ENCODE measurements around the gene SRI.
A peak's percentile ranks its signal among the peaks of the same experiment; 100 is the strongest.
"Not testable (repeated sequence)": the region's sequence is repeated elsewhere in the genome, so short reads cannot be mapped to it uniquely, and the experiment has no call there.

Gene SRI, protein sequence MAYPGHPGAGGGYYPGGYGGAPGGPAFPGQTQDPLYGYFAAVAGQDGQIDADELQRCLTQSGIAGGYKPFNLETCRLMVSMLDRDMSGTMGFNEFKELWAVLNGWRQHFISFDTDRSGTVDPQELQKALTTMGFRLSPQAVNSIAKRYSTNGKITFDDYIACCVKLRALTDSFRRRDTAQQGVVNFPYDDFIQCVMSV

DNA sequence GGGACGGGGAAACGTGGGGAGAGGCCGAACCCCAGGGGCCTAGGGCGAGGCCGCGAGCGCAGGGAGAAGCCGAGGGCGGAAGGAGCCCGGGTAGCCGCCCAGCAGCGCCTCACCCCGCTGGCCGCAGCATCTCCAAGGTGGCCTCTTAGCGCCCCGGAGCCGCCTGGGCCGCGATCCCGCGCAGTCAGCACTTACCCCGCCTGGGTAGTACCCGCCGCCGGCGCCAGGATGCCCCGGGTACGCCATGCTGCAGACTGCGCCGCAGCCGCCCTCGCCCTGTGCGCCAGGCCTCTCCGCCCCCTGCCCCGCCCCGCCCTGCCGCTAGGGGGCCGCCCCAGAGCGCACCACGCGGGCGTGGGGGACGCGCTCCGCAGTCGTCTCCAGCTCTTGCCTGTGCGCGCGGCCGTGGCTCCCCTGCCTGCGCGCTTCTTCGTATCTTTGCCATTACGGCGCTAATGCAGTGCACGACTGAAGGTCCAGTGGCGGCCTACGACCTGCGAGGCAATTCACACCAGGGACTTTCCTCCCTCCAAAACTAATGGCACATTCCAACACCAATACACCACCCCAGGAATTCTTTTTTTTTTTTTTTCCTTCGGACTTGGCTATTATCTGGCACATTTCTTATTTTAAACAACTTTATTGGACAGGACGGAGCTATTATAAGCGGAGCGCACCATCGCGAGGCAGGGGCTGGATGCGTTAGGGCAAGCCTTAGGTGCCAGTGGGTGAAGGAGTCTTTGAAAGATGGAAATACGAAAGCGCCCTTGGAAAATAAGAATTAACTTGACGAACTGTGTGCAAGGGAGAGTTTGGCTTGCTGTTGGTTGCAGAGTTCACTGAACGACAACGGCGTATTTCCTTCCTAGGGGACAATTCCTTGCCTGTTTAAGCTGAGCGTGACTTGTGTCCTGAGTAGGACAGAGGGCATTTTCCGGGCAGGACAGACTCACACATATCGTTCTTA, at the start of gene SRI:
SRI (minus strand) TSS at position 258 of the 967 bp plus-strand sequence; CDS start at position 246, 12 bp downstream.
- Mint-ChIP-seq H3K27me3 (ENCODE audit: low read depth) (peaks cover 5% of the 10 kb centered on the region), H3K36me3 (ENCODE audit: low read depth) (peaks cover 11% of the 10 kb centered on the region), H3K27ac (peak within 1 kb of the TSS; percentile 99), H3K4me1 (ENCODE audit: low read depth) (peaks cover 21% of the 10 kb centered on the region), H3K9me3 (no peaks in the 10 kb centered on the region), H3K4me3 (peak within 1 kb of the TSS; percentile 92)

DNA sequence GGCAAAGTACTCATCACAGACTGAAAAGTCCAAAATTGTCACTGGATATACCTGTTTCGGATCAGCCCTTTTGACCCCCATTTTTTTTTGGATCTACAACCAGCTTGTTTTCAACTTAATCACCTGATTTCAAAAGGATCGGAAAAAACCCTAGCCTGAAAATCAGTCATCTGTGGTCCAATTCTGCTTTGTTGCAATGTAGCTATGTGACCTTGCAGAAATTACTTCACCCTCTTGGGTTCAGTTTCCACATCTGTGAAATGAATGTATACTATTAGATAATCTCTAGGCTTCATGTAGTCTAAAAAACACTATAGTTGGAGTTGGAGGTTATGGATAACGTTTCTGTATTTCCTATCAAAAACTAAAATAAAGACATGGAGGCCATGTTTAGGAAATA, 49.7 kb upstream of the SRI start:
- Mint-ChIP-seq H3K4me3 (no peak overlapping the region), H3K27me3 (ENCODE audit: low read depth) (no peaks in the 10 kb centered on the region), H3K9me3 (no peaks in the 10 kb centered on the region), H3K27ac (no peak overlapping the region), H3K36me3 (ENCODE audit: low read depth) (no peaks in the 10 kb centered on the region), H3K4me1 (ENCODE audit: low read depth) (no peaks in the 10 kb centered on the region)

DNA sequence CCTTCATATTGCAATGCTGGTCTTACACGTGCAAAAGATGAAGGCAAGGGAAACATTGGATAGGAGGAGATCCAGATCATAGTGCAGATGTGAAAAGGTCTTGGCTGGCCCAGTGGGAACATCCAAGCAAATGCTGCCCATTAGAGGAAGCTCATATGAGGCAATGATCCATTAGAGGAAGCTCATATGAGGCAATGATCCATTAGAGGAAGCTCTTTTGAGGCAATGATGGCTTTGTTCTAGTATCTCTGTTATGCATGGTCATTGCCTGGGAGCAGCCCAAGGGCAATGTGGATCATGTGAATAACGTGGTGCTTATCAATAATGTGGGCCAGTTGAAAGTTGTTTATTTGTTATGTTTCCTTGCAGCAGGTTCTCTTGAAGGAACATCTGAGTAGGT, 49.0 kb upstream of the SRI start:
- Mint-ChIP-seq H3K4me3 (no peak overlapping the region), H3K9me3 (no peaks in the 10 kb centered on the region), H3K27ac (no peak overlapping the region), H3K36me3 (ENCODE audit: low read depth) (no peaks in the 10 kb centered on the region), H3K27me3 (ENCODE audit: low read depth) (no peaks in the 10 kb centered on the region), H3K4me1 (ENCODE audit: low read depth) (no peaks in the 10 kb centered on the region)

DNA sequence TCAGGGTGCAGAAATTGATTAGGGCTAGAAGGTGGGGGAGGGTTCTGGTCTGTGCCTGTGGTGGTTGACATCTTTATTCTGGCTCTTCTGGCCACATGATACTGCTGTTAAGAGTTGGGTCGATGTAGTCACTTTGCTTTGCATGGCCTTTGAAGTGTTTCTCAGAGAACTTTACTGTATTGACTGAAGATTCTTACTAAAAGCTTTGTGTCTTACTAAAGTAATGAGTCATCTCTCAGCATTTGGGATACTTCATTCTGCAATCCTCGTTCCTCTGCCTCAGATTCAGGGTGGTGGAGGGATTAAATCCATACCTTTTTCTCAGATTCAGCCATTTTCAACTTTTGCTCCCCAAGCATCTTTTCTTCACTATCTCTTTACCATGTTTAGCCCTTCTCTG, 48.2 kb upstream of the SRI start:
- Mint-ChIP-seq H3K27ac (no peak overlapping the region), H3K27me3 (ENCODE audit: low read depth) (no peaks in the 10 kb centered on the region), H3K4me1 (ENCODE audit: low read depth) (no peaks in the 10 kb centered on the region), H3K36me3 (ENCODE audit: low read depth) (no peaks in the 10 kb centered on the region), H3K9me3 (no peaks in the 10 kb centered on the region), H3K4me3 (no peak overlapping the region)

DNA sequence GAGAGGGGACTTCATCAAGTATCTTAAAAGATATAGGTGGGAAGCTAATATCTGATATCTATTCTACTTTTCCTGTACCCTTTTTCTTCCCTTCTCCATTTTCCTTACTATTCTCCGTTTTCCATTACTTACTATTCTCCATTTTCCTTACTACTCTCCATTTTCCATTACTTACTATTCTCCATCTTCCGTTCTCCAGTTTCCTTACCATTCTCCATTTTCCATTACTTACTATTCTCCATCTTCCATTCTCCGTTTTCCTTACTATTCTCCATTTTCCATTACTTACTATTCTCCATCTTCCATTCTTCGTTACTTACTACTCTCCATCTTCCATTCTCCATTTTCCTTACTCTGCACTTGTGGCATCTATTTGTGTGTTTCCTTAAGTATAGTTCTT, 47.6 kb upstream of the SRI start:
- Mint-ChIP-seq H3K4me1 (ENCODE audit: low read depth) (no peaks in the 10 kb centered on the region), H3K9me3 (no peaks in the 10 kb centered on the region), H3K4me3 (no peak overlapping the region), H3K36me3 (ENCODE audit: low read depth) (no peaks in the 10 kb centered on the region), H3K27me3 (ENCODE audit: low read depth) (peaks cover 4% of the 10 kb centered on the region), H3K27ac (no peak overlapping the region)

DNA sequence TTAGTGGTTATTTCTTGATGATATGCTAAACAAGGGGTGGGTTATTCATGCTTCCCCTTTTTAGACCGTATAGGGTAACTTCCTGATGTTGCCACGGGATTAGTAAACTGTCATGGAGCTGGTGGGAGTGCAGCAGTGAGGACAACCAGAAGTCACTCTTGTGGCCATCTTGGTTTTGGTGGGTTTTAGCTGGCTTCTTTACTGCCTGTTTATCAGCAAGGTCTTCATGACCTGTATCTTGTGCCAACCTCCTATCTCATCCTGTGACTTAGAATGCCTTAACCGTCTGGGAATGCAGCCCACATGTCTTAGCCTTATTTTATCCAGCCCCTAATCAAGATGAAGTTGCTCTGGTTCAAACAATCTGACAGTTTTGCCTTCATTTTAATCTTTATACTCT, 45.1 kb upstream of the SRI start:
- H3K27me3 Mint-ChIP-seq (ENCODE audit: low read depth); H3K4me1 Mint-ChIP-seq (ENCODE audit: low read depth); H3K27ac Mint-ChIP-seq; H3K36me3 Mint-ChIP-seq (ENCODE audit: low read depth); H3K4me3 Mint-ChIP-seq; H3K9me3 Mint-ChIP-seq: not testable (repeated sequence)

DNA sequence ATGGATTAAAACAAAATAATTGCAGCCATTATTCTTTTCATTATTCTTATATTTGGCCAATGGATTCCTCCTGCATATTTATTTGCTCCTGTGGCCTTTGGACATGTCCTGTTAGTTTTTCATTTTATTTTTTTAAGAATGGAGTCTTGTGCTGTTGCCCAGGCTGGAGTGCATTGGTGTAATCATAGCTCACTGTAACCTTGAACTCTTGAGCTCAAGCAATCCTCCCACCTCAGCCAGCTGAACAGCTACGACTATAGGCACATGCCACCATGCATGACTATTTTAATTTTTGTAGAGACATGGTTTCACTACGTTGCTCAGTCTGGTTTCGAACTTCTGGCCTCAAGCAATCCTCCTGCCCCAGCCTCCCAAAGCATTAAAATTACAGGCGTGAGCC, 42.7 kb upstream of the SRI start:
- Mint-ChIP-seq H3K27me3 (ENCODE audit: low read depth) (peaks cover 6% of the 10 kb centered on the region), H3K27ac (no peak overlapping the region), H3K9me3 (no peaks in the 10 kb centered on the region), H3K4me3 (no peak overlapping the region), H3K36me3 (ENCODE audit: low read depth) (no peaks in the 10 kb centered on the region), H3K4me1 (ENCODE audit: low read depth) (no peaks in the 10 kb centered on the region)

DNA sequence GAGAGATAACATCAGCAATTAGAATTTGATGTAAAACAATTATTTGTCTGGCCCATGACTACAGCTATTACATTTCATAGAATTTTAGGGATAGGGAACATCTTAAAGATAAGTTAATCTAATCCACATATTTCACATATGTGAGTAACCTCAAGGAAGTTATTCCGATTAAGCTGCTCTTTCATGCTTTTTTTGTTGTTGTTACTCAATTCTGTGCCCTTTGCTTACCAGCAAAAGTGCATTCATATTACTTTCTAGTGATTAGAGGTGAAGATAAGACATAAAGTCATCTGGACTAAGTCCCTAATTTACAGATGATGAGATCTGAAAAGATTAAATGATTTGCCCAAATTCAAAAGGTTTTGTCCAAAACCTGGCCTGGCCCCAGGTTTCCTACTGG, 40.9 kb upstream of the SRI start:
- no peak overlapping the region for H3K27ac Mint-ChIP-seq
- no peak overlapping the region for H3K4me3 Mint-ChIP-seq
- no peaks in the 10 kb centered on the region for H3K36me3 Mint-ChIP-seq (ENCODE audit: low read depth)
- H3K27me3 Mint-ChIP-seq (ENCODE audit: low read depth) = peaks cover 10% of the 10 kb centered on the region
- H3K4me1 Mint-ChIP-seq (ENCODE audit: low read depth) = no peaks in the 10 kb centered on the region
- no peaks in the 10 kb centered on the region for H3K9me3 Mint-ChIP-seq

DNA sequence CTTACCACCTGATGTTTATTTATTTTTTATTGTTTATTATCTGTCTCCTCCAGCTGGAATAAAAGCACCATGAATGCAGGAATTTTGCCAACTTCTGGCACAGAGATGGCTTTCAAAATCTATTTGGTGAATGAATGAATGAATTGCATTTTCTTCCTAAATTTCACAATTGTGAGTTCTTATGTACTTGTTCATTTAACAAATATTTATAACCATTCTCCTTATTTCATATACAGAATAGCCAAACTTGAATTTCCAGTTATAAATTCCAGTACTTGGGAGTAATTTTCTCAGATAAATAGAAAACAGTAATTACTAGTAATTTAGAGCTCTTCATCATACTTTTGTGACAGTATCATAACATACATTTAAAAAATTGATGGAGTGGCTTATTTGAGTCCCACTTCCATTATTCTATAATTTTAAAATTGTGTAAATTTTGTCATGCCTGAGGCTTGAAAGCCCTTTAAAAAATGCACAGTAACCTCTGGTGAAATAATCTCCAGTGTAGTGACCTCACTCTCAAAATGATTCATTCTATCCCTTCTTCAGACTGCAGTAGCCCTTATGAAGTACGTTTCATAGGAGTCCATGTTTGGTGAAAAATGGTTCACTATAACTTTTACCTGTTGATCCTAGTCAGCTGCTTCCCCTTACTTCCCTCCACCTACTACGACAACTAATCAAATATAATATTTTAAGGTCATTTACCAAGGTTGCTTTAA, 40.0 kb upstream of the SRI start:
- Mint-ChIP-seq H3K9me3 (no peaks in the 10 kb centered on the region), H3K27ac (no peak overlapping the region), H3K36me3 (ENCODE audit: low read depth) (no peaks in the 10 kb centered on the region), H3K4me1 (ENCODE audit: low read depth) (no peaks in the 10 kb centered on the region), H3K4me3 (no peak overlapping the region), H3K27me3 (ENCODE audit: low read depth) (peaks cover 10% of the 10 kb centered on the region)

DNA sequence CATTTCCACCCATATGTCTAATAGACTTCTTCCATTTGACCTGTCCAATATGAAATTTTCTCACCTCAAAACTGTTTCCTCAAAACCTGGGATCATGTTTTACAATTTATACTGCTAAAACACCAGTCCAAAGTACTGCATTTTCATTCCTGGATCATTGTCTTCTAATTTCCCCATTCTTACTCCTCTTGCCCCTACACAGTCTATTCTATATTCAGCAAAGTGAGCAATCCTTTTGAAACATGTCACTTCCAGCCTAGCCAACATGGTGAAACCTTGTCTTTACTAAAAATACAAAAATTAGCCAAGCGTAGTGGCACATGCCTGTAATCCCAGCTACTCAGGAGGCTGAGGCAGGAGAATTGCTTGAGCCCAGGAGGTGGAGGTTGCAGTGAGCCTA, 38.5 kb upstream of the SRI start:
- H3K4me3 Mint-ChIP-seq; H3K4me1 Mint-ChIP-seq (ENCODE audit: low read depth); H3K27ac Mint-ChIP-seq; H3K36me3 Mint-ChIP-seq (ENCODE audit: low read depth): not testable (repeated sequence)
- Mint-ChIP-seq H3K27me3 (ENCODE audit: low read depth) (peaks cover 10% of the 10 kb centered on the region), H3K9me3 (peaks cover 13% of the 10 kb centered on the region)

DNA sequence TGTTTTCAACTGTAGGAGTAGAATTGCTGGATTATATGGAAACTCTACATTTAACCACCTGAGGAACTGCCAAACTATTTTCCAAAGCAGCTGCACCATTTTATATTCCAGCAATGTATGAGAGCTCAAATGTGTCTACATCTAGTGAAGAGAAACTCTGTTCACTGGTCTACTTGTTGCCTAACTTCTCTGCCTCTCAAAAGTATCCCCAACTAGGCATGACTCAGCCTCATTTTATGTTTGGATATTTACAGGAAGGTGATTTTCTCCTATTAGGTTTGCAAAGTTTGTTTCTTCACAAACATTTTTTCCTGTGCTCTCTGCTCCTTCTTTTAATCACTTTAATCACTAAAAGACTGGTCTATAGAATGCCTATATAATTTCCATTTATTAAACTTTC, 37.1 kb upstream of the SRI start:
- Mint-ChIP-seq H3K27ac (no peak overlapping the region), H3K4me3 (no peak overlapping the region), H3K36me3 (ENCODE audit: low read depth) (peaks cover 3% of the 10 kb centered on the region), H3K27me3 (ENCODE audit: low read depth) (peaks cover 6% of the 10 kb centered on the region), H3K9me3 (peaks cover 13% of the 10 kb centered on the region), H3K4me1 (ENCODE audit: low read depth) (no peaks in the 10 kb centered on the region)

DNA sequence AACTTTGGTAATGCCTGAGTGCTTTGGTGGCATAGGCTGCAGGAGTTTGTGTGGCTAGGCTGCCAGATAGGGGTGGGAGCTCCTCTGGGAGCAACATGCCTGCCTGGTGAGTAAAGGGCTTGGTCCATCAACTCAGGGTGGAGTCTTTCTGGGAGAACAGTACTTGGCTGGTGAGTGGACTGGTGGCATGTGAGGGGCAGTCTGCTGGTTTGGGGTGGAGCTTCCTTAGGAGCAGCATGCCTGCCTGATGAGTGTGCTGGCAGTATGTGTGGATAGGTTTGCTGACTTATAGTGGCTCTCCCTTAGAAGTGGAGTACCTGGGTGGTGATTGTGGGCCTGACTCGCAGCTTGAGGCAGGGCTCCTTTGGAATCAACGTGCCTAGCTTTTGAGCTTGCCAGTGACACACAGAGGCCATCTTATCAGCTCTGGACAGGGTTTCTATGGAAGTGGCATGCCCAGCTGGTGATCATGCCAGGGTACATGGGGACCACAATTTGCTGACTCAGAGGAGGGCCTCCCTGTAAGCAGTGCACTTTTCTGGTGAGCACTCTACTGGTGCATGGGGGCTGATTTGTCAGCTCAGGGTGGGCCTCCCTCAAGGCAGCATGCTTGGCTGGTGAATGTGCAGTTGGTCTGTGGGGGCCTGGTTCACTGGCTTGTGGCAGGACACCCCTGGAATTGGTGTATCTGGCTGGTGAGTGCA, 35.0 kb upstream of the SRI start:
- no peak overlapping the region for H3K27ac Mint-ChIP-seq
- no peaks in the 10 kb centered on the region for H3K4me1 Mint-ChIP-seq (ENCODE audit: low read depth)
- peaks cover 6% of the 10 kb centered on the region for H3K27me3 Mint-ChIP-seq (ENCODE audit: low read depth)
- peaks cover 3% of the 10 kb centered on the region for H3K36me3 Mint-ChIP-seq (ENCODE audit: low read depth)
- peaks cover 13% of the 10 kb centered on the region for H3K9me3 Mint-ChIP-seq
- no peak overlapping the region for H3K4me3 Mint-ChIP-seq

DNA sequence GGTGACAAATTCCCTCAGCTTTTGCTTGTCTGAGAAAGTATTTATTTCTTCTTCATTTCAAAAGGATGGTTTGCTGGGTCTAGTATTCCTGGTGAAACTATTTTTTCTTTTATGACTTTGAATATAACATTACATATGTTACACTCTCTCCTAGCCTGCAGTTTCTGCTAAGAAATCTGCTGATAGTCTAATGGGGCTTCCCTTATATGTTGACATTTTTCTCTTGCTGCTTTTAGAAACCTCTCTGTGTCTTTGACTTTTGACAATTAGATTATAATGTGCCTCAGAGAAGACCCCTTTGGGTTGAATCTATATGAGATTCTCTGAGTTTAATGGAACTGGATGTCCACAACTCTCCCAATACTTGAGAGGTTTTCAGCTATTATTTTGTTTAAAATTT, 33.8 kb upstream of the SRI start:
- Mint-ChIP-seq H3K4me3 (no peak overlapping the region), H3K36me3 (ENCODE audit: low read depth) (peaks cover 3% of the 10 kb centered on the region), H3K4me1 (ENCODE audit: low read depth) (no peaks in the 10 kb centered on the region), H3K9me3 (peaks cover 13% of the 10 kb centered on the region), H3K27ac (no peak overlapping the region), H3K27me3 (ENCODE audit: low read depth) (peaks cover 12% of the 10 kb centered on the region)

DNA sequence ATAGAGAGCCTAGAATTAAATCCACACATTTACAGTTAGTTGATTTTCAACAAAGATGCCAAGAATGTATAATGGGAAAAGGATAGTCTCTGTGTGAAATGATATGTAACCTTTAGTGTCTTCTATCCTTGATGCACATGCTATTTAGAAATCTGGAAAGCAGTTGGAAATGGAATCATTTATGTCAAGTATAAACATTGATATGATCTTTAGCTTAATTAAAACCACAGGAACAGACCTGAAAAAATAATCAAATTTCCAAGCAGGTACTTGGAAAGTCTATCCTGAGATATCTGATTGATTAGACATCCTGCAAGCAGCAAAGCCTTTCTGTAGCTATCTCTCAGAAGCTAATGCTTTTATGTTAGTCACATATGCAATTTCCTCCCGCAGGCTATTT, 24.4 kb upstream of the SRI start:
- peaks cover 10% of the 10 kb centered on the region for H3K27me3 Mint-ChIP-seq (ENCODE audit: low read depth)
- no peak overlapping the region for H3K4me3 Mint-ChIP-seq
- H3K4me1 Mint-ChIP-seq (ENCODE audit: low read depth) = no peaks in the 10 kb centered on the region
- no peak overlapping the region for H3K27ac Mint-ChIP-seq
- H3K9me3 Mint-ChIP-seq = no peaks in the 10 kb centered on the region
- H3K36me3 Mint-ChIP-seq (ENCODE audit: low read depth) = no peaks in the 10 kb centered on the region

Data from T-helper 1 cell treated with Interleukin-12 subunit alpha and Interleukin-12 subunit beta and Interleukin-4 antibody, amounts not matched to agents 30 μg/mL and 1 μg/mL, for 36 hours (primary cell).